Neural progenitor cell (in vitro differentiated cells): ENCODE data around the gene EEF2K.
"Not testable (repeated sequence)": the region's sequence is repeated elsewhere in the genome, so short reads cannot be mapped to it uniquely, and the experiment has no call there.

Experiments
- EZH2phosphoT487 ChIP-seq: fragments of 200-600 bp; sonication (generic); IDR thresholded peaks from 2 replicates; pipeline ENCODE4 v1.6.1; 2017; ENCODE audit warnings: antibody characterized with exemption
- TF ChIP-seq, protein P1 (sequence below): fragments of 200-600 bp; sonication (generic); IDR thresholded peaks from 2 replicates; pipeline ENCODE4 v1.5.1; 2017; ENCODE audit warnings: antibody characterized with exemption, mild to moderate bottlenecking

DNA sequence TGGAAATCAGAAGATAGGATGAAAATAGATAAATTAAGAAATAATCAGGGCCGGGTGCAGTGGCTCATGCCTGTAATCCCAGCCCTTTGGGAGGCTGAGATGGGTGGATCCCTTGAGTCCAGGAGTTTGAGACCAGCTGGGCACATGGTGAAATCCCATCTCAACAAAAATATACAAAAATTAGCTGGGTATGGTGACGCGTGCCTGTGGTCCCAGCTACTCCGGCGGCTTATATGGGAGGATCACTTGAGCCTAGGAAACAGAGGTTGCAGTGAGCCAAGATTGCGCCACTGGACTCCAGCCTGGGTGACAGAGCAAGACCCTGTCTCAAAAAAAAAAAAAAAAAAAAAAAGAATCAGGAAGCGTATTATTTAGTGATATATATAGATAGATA is 10.8 kb downstream of the EEF2K start:
- TF ChIP-seq, protein P1, sequence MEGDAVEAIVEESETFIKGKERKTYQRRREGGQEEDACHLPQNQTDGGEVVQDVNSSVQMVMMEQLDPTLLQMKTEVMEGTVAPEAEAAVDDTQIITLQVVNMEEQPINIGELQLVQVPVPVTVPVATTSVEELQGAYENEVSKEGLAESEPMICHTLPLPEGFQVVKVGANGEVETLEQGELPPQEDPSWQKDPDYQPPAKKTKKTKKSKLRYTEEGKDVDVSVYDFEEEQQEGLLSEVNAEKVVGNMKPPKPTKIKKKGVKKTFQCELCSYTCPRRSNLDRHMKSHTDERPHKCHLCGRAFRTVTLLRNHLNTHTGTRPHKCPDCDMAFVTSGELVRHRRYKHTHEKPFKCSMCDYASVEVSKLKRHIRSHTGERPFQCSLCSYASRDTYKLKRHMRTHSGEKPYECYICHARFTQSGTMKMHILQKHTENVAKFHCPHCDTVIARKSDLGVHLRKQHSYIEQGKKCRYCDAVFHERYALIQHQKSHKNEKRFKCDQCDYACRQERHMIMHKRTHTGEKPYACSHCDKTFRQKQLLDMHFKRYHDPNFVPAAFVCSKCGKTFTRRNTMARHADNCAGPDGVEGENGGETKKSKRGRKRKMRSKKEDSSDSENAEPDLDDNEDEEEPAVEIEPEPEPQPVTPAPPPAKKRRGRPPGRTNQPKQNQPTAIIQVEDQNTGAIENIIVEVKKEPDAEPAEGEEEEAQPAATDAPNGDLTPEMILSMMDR, result not testable (repeated sequence)
- TF ChIP-seq EZH2phosphoT487, result not testable (repeated sequence)
